GM21360 (cell line): Measurements from ENCODE around the gene ZSCAN12.

Experiments
- ATAC-seq: cut with Tn5 transposase; IDR thresholded peaks from one replicate; pipeline ENCODE4 v1.9.1; 2021; ENCODE audit warnings: mild to moderate bottlenecking, moderate library complexity; ENCODE audit not compliant: unreplicated experiment

ZSCAN12 gene

GRCh38 chr6:28333047-28333446 lies 66.5 kb downstream of the ZSCAN12 start:
- ATAC-seq = no peak

- no peak for ATAC-seq
Observed at GRCh38 chr6:28330041-28330440, 69.5 kb downstream of the ZSCAN12 start.
